ENCODE results near the gene ZNHIT1.
"Not testable (repeated sequence)": the region's sequence is repeated elsewhere in the genome, so short reads cannot be mapped to it uniquely, and the experiment has no call there.

Gene ZNHIT1

DNA sequence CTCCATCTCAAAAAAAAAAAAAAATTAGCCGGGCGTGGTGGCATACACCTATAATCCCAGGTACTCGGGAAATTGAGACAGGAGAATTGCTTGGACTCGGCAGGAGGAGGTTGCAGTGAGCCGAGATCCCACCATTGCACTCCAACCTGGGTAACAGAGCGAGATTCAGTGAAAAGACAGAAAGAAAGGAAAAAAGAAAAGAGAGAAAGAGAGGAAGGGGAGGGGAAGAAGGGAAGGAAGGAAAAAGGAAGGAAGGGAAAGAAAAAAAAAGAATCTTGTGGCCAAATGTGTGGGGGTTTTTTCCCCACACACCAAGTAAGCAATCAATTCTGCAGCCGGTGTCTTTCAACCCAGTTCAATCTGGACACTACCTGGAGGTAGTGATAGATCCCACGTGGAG is 28.9 kb upstream of the ZNHIT1 start:
- DNase-seq = no peak

DNA sequence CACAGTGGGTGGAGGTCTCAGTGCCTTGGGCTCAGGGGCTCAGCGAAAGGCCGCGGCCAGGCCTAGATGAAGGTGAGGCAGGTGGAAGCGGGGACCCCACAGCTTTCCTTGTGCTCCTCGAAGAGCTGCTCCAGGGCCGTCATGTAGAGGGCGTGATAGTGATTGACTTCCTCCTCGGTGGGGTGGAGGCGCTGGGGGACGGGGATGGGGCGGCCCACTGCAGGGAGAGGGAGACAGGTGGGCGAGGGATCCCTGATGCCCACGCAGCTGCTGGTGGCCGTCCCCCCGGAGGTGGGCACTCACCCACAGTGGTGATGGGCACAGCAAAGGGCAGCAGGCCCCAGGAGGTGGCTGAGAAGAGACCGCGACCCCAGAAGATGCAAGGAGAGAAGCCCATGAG is 22.1 kb upstream of the ZNHIT1 start:
- DNase-seq = no peak

DNA sequence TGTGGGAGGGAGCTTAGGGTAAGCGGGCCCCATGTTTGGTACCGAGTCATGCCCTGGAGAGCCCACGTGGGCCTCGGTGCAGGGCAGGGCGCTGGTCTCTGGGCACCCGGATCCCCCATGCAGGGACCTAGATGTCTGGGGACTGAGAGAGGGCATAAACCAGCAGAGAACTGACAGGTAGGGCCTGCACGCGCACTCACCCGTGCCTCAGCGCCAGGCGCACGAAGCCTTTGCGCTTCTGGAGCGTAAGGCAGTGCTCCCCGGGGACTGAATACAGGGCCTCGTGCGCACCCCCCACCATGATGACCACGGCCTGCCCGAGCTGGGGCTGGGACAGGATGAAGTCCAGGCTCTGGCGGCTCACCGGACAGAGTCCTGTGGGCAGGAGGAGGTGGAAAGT is 20.0 kb upstream of the ZNHIT1 start:
- no peak for DNase-seq

DNA sequence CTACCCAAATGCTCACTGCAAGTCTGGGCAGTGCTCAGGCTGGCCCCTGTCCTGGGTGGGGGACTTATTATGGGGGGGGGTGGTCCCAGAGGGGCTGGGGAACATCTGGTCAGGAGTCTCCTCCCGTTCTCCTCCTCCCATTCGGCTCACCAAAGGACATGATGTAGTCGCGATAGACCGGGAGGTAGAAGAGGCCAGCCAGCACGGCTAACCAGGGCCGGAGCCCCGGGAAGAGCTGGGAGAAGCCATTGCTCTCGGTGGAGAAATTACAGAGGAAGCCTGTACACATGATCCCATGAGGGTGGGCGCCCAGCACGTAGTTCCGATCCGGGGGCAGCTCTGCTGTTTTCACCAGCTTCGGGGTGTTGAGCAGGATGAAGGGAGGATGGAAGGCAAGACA is 19.5 kb upstream of the ZNHIT1 start:
- DNase-seq = no peak

DNA sequence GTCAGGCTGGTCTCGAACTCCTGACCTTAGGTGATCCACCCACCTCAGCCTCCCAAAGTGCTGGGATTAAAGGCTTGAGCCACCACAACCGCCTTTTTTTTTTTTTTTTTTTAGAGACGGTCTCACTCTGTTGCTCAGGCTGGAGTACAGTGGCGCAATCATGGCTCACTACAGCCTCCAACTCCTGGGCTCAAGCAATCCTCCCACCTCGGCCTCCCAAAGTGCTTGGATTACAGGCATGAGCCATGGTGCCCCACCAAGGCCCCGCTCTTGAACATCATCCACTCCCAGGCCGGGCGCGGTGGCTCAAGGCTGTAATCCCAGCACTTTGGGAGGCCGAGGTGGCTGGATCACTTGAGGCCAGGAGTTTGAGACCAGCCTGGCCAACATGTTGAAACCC is 18.4 kb upstream of the ZNHIT1 start:
- DNase-seq = not testable (repeated sequence)

DNA sequence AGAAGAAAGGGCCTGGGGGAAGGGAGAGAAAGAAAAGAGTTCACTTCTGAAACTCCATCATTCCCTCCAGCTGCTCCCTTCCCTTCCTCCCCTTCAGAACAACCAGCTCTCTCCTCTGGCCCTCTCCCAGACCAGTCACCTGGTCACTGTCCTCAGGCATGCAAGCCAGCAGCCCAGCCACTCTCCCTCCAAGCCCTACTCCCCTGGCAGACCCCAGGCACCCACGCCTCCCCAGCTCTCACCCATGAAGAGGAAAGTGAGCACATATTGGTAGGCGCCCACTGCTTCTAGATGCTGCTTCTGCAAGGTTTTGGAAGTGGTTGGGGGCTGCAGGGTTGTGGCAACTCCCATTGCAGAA is 17.5 kb upstream of the ZNHIT1 start:
- DNase-seq = no peak

DNA sequence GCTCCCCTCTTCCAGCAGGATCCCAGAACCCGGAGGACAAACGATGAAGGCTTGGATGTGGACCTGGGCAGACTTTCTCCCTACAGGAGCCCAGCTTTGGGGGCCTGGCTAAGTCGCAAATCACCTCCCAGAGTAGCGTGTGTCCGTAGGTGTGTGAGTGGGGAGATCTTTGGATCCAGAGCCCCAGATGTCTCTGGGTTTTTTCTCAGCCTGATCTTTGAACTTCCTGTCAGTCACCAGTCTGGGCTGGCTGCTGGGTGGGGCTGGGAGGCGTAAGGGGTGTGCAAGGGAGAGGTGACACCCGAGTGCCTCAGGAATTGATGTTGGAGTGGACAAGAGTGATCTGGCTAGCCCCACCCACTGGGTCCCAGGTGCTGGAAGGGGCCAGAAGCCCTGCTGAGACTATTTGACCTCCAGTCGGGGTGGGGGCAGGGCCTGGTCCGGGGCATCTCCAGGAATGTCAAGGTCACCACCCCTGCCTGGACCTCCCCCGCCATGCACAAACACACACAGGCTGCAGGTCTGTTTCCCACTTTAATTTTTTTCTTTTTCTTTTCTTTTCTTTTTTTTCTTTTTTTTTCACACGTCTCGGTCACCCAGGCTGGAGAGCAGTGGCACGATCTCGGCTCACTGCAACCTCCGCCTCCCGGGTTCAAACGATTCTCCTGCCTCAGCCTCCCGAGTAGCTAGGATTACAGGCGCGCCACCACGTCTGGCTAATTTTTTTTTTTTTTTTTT is 16.9 kb upstream of the ZNHIT1 start, which contains the start of gene MOGAT3:
MOGAT3 (minus strand) TSS at position 175 of the 738 bp plus-strand sequence. CDS start 182 bp downstream, outside the sequence.
- DNase-seq = no peak

DNA sequence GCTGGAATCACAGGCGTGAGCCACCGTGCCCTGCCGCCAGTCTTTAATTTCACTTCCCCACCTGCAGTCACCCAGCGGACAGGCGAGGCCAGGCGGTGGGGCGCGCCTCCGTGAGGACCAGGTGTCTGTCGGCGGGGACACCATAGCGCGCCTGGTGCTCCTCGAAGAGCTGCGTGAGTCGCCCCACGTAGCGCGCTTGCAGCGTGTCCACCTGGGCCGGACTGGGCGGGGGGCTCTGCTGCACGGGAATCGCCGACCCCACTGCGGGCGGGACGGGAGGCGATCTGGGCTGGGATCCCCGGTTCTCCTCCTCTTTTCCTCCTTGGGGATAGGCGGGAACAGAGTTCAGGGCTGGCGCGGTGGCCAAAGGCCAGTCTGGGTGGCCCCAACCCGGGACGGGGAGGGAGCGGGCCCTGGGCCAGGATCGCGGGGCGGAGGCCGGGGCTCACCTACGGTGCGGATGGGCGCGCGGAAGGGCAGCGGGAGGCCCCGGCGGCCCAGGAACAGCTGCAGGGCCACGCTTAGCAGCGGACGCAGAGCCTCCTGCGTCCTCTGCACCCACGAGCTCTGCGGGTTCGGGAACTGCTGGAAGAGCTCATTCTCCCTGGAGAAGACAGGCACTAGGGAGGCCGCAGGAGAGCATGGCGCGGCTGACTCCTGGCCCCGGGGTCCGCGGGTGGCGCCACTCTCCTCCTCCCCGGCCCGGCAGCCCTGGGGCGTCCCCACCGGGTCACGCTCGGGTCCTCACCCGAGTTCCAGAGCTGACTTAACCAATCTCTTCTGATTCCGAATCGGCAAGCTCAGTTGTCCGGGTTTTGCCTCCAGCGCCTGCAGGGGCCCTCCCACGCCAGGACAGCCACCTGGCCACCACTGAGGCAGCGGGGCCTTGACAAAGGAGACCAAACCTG is 16.0 kb upstream of the ZNHIT1 start:
- DNase-seq = no peak

DNA sequence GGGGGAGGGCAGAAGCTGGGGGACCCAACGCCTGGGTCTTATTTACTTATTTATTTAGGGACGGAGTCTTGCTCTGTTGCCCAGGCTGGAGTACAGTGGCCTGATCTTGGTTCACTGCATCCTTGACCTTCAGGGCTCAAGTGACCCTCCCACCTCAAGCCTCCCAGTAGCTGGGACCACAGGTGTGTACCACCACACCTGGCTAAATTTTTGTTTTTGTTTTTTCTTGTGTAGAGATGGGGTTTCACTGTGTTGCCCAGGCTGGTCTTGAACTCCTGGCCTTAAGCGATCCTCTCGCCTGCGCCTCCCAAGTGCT is 15.4 kb upstream of the ZNHIT1 start:
- no peak for DNase-seq

DNA sequence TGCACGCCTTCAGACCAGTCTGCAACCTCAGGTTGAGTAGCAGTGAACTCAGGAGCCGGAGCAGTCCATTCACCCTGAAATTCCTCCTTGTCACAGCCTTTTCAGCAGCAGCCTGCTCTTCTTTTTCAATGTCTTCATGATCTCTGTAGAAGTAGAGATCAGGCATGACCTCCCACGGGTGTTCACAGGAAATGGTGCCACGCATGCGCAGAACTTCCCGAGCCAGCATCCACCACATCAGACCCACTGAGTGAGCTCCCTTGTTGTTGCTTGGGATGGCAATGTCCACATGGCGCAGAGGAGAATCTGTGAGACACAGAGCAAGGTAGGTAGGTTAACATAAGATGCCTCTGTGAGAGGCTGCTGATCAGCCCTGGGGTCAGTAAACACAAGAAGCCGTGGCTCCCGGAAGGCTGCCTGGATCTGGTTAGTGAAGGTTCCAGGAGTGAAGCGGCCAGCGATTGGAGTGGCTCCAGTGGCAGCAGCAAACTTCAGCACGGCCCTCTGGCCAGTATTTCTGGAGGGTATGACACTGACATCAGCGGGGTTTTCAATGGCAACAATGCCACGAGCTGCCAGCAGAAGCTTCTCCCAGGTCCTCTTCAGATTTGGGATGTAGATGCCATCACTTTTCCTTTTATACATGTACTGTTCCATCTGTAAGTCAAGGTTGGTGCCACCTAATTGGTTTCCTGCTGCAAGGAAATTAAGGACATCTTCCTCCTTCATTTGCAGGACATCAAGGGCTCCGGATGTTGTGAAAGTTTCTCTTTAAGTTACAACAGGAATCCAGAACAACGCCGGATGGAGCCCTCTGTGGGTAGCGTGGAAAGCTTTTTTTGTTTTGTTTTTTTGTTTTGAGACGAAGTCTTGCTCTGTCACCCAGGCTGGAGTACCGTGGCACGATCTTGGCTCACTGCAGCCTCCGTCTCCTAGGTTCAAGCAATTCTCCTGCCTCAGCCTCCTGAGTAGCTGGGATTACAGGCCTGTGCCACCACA is 13.9 kb upstream of the ZNHIT1 start:
- not testable (repeated sequence) for DNase-seq

DNA sequence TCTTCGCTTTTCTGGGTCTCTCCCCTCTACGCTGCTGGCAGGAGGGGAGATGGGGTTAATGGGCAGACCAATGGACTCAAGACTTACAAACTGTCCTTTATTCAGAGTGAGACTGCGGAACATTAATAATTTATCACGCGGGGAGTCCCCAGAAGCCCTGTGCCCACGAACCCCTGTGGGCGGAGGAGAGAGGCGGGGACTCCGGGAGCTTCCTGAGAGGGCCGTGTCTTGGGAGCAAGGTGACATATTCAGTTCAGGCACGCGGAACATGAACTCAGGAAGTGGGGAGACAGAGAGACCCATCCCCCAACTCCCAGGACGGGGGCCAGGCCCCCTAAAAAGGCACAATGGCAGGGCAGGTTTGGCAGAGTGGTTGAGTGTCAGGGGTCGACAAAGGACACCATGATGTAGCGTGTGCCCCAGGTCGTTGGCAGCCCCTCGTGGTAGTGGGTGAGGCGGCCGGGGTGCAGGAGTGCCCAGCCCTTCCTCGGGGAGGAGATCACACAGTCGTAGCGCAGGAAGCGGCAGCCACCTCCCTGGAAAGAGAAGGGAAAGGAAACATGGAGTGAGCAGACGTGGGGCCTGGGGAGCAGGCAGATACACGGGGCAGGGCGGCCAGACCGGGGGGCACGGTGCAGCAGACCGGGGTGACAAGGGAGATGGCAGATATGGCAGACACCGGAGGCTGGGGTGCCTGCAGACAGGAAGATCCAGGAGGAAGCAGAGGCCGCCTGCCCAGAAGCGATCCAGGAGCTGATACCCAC is 11.9 kb upstream of the ZNHIT1 start:
- DNase-seq = no peak

DNA sequence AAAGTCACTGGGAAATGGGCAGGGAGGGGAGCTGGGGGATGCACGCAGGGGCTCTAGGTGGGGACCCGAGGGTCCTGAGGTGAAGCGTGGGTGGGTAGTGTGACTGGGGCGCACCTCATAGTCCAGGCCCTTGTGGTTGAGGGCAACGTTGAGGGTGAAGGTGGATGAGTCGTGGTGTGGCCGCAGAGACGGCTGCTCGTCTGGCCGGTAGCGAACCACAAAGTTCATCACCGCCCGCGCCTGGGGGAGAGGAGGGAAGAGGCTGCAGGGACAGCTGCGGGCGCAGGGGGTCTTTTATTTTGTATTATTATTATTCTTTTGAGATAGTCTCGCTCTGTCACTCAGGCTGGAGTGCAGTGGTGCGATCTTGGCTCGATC is 11.3 kb upstream of the ZNHIT1 start:
- DNase-seq = no peak

DNA sequence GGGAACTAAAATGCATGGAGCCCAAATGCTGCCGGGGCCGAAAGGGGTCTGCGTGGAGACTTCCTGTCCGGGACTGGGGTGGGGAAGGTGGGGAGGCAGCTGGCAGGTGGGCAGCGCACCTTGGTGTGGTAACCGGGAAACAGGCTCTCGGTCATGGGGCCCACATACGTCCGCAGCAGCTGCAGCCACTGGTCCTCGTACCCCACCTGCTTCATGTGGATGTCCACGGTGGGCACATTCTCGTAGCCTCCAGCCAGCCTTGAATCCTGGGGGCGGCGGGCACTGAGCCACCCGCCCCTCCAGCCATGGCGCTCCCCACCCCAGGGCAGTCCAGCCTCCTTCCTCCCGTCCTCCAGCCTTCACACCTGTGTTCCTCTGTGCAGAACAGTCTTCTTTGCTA is 10.5 kb upstream of the ZNHIT1 start:
- DNase-seq = no peak

DNA sequence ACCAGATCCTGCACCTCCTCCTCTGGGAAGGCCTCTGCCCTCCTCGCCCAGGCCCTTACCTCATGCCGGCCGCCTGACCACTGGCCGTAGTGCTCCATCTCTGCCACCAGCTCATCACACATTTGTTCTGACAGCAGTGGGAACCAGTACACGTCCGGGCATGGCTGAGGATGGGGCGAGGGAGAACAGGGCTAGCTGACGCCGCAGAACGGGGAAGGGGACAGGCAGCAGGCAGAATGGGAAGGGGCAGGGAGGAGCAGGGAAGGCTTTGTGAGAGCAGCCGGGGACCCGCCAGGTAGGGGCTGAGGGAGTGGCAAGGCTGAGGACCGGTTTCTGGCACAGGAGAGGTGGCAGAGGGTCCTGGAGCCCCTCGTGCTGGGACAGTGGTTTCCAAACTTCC is 9.2 kb upstream of the ZNHIT1 start:
- DNase-seq = no peak

DNA sequence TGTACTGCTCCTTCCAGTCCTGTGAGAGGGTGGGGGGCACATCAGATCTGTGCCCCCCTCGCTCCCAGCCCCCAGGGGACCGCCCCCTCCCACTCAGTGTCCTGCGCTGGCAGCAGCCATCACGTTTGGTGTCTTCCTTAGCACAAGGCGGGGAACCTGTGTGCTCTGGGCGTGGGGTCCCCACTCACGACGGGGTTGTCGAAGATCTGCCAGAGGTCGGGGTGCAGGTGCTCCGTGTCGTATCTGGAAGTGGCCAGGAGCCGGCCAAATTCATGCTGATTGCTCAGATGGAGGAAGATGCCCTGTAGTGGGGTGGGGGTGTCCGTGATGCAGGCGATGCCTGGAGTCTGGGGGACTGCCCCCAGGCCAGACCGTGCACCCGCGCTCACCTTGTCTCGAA is 7.8 kb upstream of the ZNHIT1 start:
- DNase-seq = no peak

DNA sequence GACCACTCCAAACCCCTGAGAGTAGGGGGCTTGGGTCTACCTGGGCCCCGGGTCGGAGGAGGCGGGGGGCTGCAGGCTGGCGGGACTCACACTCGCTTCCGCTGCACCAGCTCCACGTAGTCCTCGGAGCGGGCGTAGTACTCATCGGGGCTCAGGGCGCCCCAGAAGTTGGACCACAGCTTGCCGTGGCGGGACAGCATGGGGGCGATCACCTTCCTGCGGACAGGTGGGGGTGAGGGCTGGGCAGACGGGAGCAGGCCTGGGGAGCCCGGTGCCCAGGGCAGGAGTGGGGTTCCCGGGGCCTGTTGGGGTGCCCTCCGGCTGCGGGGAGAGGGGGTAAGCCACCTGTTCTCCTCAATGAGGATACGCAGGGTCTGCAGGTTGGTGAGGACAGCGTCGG is 6.5 kb upstream of the ZNHIT1 start:
- DNase-seq = no peak

DNA sequence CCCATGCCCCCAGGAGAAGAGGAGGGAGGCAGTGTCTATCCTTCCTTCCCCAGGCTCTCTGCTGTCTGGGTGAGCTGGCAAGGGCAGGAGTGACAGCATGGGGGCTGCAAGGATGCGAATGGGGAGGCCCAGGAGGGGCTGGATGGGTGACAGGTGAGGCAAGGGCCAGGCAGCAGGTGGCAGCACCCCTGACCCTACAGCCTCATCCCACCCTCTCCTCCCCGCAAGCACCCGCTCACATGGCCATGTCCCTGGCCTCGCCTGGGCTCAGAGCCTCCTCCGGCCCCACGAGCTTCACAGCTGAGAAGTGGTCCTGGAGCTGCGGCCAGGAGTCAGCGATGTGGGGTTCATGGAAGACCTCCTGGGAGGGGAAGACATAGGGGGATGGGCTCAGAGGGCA is 6.0 kb upstream of the ZNHIT1 start:
- DNase-seq = no peak

DNA sequence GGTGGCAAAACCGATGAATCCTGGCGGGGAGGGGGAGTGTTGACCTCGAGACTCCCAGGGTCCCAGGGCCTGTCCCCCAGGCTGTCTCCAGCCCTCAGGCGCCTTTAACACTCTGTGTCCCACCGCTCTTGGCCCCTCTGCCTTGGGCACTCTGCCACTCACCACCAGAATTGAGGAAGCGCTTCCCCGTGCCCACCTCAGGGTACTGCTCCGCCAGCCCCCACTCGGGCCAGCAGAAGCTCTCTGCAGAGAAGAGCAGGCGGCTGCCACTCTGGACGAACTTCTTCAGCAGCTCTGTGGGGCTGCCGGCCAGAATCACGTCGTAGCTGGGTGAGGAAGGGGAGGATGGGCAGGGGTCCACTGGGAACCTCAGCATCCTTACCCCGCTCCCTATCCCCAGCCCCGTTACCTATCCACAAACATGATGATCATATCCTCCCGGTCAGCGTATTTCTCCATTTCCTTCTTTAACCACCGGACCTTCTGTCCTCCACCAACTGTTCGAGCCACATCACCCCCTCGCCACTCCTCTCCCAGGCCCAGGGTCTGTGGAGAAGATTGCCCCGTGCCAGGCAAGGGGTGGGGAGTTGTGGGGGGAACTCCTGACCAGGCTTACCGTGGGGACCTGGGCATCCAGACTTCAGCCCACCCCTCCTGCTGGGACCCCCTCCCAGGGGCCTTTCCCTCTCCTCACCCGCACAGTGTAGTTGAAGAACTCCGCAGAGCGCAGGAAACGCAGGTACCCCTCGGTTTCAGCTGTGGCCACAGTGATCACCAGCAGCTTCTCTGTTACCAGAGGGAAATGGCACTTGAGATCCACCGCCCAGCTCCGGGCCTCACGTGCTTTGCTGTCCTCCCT is 1.7 kb upstream of the ZNHIT1 start:
- DNase-seq = no peak

DNA sequence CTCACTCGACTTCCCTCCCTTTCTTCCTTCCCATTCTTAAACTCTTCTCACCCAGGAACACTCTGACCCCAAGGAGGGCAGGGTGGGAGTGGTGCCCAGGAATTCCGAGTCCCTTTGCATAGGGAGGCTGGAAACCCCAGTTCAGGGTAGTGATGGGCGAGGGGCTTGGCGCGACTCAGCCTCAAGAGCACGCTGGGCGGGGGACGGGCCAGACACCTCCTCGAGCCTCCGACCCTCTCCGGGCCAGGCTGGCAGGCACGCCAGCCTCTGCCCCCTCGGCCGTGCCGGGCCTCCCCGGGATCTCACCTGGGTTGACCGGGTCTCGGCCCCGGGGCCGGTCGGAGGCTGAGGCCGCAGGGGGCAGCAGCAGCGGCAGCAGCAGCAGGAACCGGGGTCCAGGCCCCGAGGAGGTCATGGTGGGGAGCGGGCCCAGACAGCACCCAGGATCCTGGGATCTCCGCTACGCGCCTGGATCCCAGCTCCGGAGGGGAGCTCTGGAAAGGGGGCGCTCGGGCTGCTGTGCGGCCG is 1.0 kb upstream of the ZNHIT1 start:
- no peak for DNase-seq

DNA sequence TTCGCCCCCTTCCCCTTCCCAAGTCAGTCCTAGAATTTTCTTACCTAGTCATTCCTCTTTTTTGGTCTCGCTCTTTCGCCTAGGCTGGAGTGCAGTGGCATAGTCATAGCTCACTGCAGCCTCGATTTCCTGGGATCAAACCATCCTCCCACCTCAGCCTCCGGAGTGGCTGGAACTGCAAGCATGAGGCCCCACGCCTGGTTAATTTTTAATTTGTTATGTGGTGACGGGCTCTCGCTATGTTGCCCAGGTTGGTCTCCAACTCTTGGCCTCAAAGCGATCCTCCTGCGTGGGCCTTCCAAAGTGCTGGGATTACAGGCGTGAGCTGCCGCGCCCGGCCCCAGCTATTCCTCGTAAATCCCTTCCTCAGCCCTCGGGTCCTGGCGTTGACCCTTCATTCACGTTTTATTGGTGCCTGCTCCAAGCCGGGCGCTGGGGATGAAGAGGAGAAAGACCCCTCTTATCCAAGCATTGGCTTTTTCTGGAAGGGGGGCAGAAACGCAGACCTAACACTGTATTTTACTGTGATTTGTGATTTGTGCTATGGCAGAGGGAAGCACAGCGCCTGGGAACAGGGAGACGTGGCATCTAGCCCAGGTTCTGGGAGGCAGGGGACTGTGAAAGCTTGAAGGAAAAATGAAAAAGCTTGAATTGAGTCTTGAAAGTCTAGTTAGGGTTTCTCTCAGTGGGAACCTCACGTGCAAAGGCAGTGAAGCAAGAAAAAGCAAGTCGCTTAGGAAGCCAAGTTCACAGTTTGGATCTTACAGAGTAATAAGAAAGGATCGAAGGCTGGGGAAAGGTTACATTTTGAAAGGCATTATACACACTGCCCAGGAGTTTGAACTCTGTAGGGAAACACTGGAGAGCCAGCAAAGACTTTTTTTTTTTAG is 516 bp downstream of the ZNHIT1 start:
- no peak for DNase-seq

All from activated CD8-positive, alpha-beta memory T cell treated with anti-CD3 and anti-CD28 coated beads, Interleukin-2, amount 50 U/mL, for 4 hours (primary cell).